Neural progenitor cell (in vitro differentiated cells): ENCODE measurements around the gene GBGT1.

ENCODE experiments used
- CTCF ChIP-seq: fragments of 200-600 bp; sonication (generic); IDR thresholded peaks from 2 replicates; pipeline ENCODE4 v1.5.1; 2017; ENCODE audit warnings: antibody characterized with exemption, mild to moderate bottlenecking
- EZH2 ChIP-seq: fragments of 200-600 bp; sonication (generic); IDR thresholded peaks from 2 replicates; pipeline ENCODE4 v1.6.1; 2017; ENCODE audit warnings: antibody characterized with exemption, mild to moderate bottlenecking, moderate library complexity
- EZH2phosphoT487 ChIP-seq: fragments of 200-600 bp; sonication (generic); IDR thresholded peaks from 2 replicates; pipeline ENCODE4 v1.6.1; 2017; ENCODE audit warnings: antibody characterized with exemption

- TF ChIP-seq CTCF (no peak), EZH2 (no peak), EZH2phosphoT487 (no peak)
Observed at GRCh38 chr9:133171161-133171961, 7.6 kb upstream of the GBGT1 start.
